Testis (tissue), 2 donors: ENCODE data around the gene BPIFB4.

Experiments used
- POLR2A ChIP-seq: fragments of 450-650 bp; IDR thresholded peaks from one replicate; pipeline ENCODE4 v1.6.1; 2017; ENCODE audit warnings: antibody characterized with exemption, mild to moderate bottlenecking, moderate library complexity
- TF ChIP-seq, protein P1 (sequence below), 3 experiments: fragments of 450-650 bp in 2 of 3; fragments of 200-600 bp in 1 of 3; sonication (generic) in 1 of 3; IDR thresholded peaks; one replicate each; pipeline ENCODE4 v1.5.1; 2016 to 2019; ENCODE audit warnings: antibody characterized with exemption in 3 of 3, mild to moderate bottlenecking in 2 of 3, moderate library complexity in 1 of 3

DNA sequence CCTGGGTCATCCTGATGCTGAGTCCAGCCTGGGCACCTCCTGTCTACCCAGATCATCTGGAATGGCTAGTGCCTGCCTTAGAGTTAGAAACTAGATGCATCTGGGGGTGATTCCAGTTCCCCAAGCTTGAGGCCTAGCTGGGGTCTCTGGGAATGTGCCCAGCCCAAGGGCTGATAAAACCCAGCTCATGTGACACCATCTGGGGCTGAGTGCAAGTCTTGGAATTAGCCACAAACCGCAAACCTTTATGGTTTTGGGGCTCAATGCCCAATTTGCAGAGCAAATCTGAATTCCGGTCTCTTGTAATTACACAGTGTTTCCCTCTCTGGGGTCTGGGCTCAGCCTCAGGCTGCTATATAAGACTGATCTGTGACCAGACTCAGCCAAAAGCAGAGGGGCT is at the start of gene BPIFB4:
- TF ChIP-seq, protein P1, sequence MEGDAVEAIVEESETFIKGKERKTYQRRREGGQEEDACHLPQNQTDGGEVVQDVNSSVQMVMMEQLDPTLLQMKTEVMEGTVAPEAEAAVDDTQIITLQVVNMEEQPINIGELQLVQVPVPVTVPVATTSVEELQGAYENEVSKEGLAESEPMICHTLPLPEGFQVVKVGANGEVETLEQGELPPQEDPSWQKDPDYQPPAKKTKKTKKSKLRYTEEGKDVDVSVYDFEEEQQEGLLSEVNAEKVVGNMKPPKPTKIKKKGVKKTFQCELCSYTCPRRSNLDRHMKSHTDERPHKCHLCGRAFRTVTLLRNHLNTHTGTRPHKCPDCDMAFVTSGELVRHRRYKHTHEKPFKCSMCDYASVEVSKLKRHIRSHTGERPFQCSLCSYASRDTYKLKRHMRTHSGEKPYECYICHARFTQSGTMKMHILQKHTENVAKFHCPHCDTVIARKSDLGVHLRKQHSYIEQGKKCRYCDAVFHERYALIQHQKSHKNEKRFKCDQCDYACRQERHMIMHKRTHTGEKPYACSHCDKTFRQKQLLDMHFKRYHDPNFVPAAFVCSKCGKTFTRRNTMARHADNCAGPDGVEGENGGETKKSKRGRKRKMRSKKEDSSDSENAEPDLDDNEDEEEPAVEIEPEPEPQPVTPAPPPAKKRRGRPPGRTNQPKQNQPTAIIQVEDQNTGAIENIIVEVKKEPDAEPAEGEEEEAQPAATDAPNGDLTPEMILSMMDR (IDR thresholded peaks at IDR 0.05) = no peak
- TF ChIP-seq POLR2A = no peak
